ENCODE data around the gene ST8SIA1.

ST8SIA1 gene

DNA sequence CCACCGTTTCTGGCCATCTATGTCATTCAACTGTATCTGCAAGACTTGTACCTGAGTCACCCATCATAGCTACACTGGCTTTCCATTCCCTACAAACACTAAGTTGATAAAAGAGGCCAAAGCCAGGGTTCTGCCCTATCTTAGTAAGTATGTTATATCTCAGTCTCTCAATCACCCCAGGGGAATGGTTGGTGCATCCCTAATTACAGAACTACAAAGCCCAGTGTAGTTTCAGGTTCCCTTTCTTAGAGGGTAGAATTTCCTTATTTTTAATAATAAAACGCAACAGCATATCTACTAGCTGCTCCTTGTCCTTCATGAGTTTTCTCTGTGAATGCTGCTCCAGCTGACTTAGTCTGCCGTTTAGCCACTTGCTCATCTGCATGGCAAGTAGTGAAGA, 57.6 kb downstream of the ST8SIA1 start:
- no peak for DNase-seq

DNA sequence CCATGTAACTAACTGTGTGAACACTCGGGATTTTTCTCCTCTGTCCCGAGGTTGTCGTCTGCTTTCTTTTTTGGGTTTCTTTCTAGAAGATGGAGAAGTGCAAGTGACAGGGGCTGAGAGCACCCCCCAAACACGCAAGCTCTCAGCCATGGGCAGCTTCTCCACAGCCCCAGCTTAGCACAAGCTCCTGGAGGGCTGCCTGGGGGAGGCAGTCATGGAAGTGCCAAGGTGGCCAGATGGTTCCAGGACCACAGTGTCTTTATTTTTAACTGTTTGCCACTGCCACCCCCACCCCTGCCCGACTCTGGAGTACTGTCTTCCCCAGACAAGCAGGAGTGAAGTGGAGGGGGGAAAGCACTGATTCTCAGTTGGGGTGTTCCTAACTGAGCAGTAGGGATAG, 58.2 kb downstream of the ST8SIA1 start:
- DNase-seq: no peak

DNA sequence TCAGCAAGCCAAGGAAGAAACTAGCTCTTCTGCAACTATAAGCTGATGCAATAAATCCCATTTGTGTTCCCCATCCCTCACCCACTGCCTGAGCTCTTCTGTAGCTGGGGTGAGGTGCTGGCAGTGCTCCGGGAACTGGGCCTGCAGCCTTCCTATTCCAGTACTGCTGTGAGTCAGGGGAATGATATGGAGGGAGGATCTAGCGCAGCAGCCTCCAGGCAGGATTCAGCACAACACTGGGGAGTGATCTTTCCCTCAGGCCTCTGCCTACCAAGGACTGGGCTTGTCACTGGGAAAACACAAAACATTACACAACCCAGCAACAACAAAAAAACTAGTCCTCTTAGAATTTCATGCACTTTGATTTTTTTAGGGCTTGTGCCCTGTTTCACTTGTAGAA, 58.7 kb downstream of the ST8SIA1 start:
- DNase-seq: no peak

DNA sequence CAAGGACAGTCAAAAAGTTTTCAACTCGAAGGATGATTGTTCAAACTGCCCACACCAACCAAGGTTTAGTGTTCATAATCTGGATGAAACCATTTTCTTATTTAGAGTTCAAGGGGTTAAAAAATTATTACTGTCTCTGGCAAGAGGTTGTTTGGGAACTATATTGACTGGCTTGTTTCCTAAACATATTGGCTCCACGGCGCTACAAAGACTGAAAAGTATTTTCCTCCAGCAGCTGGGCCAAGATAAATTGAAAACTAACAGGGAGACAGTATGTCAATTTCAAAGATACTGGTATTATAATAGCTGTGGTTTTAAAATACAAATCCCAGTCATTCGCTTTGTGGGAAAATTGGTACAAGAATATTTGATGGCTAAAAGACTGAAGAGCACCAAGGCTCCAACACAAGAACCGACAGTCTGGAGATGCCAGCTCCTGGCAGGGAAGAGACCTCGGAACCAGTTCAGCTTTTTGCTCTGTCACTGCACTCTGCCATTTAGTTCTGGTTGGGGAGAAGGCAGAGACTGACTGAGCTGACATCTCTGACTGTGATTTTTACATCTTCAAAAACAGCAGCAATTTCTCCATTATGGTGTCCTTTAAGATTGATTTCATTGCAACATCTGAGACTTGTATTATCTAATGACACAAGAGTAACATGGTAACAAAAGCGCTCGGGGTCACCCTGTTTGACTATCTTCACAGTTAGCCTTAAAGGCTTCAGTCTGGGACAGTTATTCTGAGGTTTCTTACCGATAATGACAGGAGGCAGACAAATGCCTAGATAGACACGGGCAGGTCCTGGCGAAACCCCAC, 62.0 kb downstream of the ST8SIA1 start:
- DNase-seq: no peak

DNA sequence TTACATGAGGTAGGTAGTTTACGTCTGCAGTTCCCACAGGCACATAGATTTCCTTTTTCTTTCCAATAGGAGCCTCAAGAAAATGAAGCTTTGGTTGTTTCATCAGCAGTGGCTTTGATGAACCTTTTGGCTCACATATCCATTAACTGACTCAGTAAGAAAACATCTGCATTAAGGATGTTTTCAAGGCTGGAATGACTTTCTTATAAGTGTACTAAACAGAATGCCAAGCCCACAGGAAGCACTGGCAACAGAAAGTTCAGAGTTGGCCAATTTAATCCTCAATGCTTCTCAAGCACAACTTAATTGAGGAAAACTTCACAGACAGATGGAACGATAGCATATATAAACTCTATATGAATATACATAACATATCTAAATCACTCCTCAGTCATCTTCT, 63.5 kb downstream of the ST8SIA1 start:
- DNase-seq: no peak

DNA sequence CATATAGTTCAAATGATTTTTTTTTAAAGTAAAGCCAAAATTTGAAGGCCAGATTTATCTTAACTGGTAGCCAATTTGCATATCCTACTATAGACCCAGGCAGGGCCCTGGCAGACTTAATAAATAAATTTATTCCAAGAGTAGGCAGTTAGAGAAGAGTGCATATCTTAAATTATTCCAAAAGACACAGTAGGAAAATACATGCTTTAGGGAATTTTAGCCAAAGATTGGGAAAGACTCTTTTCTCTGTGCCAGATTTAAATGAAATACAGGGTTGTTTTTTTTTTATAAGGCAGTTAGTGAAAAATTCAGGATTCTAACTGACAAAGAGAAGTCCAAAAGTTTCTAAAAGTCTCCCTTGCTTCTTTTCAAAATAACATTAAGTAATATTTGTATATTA, 65.5 kb downstream of the ST8SIA1 start:
- no peak for DNase-seq

DNA sequence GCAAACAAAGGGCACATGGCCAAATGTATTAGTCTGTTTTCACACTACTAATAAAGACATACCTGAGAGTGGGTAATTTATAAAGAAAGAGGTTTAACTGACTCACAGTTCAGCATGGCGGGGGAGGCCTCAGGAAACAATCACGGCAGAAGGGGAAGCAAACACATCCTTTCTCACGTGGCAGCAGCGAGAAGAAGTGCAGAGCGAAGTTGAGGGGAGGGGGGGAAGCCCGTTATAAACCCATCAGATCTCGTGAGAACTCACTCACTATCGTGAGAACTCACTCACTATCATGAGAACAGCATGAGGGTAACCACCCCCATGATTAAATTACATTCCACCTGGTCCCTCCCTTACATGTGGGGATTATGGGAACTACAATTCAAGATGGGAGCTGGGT, 66.1 kb downstream of the ST8SIA1 start:
- DNase-seq: no peak

DNA sequence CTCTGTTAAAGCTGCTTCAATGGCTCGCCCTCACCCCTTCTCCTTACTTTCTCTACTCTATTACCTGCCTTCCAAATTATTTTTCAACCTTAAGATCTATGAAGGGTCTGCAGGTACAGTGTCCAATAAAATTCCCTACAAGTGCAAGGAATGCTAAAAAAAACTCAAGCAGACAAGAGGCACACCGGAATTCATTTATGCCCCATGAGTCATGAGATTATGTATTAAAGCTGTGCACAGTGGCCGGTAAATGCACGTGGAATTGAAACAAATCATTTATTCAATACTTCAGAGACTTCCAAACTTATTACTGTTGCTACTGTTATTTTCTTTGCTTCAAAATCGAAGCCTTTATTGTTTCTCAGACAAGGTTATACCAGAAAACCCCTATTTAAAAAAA, 68.4 kb downstream of the ST8SIA1 start:
- no peak for DNase-seq

DNA sequence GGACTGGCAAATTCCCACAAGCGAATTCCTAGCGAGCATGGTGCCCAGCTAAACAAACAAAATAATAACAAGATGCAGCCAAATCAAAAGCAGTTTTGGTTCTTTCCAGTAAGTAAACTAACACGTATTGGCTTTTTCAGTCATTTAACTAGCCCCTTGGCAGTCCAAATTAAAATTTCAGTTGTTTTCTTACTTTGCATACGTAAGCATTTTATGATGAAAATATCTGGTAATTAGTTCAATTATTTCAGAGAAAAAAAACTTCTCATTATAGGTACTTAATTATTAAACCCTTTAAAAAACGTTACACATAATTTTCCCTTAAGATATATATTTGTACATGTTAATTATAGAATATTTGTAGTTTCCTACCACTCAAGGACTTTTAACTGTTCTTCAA, 70.1 kb downstream of the ST8SIA1 start:
- DNase-seq: no peak

DNA sequence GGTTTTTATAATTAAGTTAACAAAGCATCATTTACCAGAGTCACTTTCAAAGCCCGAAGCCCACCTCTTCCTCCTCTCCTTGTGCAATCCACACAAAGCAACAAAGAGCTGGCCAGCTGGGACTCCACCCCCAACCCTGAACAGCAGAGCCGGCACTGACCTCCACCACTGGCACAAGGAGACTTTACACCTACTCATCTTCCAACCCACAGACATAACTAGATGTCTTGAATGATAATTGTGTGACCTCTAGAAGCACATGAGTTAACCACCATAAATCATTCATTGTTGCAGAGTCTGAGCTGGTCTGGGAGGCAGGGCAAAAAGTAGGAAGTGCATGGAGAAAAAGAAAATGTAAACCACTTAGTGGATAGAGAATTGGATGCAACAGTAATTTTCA, 72.2 kb downstream of the ST8SIA1 start:
- no peak for DNase-seq

DNA sequence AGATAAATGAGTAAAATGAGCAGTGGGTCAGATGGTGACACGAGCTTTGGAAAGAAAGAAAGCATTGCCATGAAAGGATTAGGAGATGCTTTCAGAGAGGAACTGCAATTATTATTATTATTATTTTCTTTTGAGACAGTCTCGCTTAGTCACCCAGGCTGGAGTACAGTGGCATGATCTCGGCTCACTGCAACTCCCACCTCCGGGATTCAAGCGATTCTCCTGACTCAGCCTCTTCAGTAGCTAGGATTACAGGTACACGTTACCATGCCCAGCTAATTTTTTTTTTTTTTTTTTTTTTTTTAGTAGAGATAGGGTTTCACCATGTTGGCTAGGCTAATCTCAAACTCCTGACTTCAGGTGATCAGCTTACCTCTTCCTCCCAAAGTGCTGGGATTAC, 77.4 kb downstream of the ST8SIA1 start:
- no peak for DNase-seq

DNA sequence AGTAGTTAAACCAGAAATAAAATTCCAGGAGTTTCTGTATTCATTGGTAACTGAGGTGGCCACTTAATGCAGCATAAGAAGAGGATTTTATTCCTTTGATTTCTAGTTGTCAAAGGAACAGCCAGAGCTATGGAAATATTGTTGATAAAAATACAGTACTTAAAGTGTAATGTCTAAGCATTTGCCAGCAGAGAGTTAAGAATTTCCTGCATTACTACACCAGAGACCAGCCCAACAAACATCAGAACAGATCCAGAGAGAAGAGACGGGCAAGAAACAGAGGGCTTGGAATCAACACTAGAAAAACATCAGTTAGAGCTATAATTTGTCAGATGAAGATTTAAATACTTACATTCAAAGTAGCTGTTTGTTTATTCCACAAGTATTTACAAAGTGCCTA, 77.9 kb downstream of the ST8SIA1 start:
- no peak for DNase-seq

DNA sequence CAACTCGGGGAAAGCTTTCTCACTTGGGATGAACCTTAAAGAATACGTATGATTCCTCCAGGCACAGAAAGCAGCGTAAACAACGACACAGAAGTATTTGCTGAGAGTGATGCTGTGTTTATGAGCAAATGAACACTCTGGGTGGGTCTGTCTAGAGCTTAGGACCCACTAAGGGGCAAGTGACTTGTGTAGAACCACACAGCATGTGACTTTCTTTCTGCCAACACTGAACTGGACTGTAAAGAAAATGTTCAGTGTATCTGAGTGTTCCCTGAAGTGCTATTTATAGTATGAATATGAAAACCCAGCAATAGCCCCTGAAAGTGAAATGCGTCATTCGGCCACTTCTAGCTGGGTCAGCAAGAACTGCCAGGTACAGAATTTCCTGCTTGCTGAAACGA, 78.5 kb downstream of the ST8SIA1 start:
- DNase-seq: no peak

DNA sequence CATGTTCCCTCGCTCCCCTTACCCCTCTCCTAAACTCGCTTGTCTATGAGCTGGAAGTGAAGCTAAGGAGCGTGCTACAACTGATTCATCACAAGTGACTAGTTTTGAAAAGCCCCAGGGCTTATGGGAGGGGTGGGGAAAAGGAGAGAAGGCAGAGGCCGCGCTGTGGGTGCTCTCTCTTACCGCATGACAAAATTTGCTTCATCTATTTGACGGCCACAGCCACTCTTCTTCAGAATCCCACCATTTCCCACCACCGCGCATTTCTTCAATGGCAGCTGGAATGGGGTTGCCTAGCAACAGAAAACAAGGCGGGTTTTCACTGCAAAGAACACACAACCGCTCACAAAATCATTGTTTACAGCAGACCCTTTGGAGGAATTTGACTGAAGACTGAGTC, 79.4 kb downstream of the ST8SIA1 start:
- DNase-seq: no peak

DNA sequence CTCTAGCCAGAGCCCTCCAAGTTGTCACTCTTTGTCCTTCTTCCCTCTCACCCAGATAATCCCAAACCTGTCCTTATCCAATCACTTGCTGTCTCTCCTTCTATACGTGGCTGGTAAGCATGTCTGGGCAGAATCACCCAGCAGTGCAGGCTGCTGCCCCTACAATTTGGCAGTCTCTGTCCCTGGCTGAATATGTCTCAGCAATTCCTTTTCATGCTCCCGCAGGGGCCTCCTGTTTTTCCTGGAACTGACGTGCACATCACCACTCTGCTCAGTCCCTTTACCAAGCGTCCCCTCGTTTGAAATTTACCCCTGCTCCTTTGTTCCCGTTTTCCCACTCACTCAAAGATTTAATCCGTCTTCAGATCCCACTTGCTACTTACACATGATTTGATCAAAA, 80.0 kb downstream of the ST8SIA1 start:
- no peak for DNase-seq

DNA sequence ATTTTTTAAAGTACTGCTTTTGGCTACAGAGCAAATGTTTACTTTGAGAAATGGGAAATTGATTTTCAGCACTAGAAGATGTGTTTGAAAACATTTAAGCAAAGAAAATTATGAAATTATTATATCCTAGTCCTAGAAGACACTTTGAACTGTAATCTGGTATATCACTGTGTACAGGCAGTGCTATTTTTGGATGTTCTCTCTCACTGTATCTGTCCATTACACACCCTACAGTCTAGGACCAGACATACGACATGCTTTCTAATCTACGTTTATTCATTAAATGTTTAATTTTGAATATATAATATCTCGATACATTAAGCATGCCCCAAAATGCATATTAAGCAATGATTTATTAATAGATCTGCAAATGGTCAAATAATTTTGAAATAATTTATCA, 82.5 kb downstream of the ST8SIA1 start:
- DNase-seq: no peak

DNA sequence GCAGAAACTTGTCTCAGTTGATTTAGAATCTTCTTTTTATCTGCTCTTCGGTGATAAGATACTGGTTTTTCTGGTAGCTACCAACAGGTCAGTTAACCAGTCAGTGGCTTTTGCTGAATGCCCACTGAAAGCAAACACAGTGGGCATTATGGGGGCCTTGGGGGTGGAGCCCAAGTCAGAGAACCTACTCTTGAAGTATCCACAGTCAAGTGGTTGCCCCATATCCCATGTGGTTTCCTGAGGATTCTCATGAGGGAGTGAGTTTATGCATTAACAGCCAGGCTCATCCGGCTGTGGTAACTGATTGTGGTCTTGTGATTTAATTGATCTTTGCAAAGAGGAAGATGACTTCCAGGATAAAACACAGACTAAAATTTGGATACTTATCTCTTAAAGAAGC, 83.7 kb downstream of the ST8SIA1 start:
- DNase-seq: no peak

DNA sequence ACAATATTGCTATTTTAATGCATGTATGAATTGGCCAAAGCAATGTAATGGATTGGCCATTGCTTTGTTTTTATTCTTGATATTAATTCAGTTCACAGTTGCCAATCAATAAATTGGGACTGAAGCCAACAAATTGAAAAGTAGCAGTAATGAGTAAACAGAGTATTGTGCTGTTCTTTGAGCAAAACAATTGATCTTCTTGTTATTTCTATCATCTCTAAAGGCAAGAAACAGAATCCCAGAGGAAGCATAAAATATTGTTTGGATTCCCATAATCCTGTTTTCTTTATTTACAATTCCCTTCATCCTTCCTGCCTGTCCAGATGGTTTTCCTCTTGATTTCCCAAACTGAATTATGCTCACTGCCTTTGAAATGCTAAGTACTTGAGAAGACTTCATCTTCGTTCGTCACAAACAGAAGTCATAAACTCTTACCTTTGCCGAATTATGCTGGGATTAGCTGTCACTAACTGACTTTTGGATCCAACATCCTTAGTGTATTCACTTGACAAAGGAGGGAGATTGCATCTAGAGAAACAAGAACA, 85.9 kb downstream of the ST8SIA1 start:
- no peak for DNase-seq

DNA sequence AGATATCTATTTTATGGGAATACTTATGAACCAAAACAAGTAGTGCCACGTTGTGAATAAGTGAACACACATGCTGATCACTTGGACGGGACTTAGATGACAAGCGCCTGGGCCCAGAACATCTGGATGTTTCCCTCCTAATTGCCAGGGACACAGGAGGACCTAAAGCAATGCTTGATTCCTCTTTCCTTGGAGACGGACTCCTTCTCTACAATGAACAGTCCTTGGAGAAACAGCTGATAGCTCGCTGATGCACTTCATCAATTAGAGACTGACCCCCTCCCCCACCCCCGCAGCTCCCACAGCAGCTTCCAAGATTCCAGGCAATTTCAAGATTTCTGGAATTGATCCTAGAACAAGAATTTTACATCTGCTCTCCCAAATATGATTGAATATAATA, 86.4 kb downstream of the ST8SIA1 start:
- DNase-seq: no peak

DNA sequence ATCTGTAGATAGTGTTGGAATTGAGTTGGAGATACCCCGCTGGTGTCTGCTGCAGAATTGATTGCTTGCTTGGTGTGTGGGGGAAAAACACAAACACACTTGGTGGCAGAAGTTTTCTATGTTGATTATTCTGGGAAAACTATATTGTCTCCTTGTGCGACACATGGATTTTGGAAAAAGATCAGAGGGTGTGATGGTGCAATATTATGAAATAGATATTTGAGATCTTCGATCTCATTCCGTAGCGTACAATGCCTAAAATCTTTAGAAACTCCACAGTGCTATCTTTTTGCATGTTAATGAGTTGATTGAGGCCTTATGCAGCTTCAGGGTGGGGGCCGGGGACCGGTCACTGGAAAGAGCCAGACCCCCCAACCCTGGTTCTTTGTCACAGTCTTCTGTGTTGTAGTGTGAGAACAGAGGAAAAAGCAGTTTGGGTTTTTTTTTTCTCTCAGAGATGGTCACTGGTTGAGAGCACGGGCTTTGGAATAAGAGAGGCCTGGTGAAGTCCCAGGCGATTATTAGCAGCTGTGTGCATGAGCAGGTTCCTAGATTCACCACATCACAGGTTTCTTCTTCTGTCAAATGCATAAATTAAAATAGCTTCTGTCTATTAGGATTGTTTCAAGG, 88.2 kb downstream of the ST8SIA1 start:
- DNase-seq: no peak

DNA sequence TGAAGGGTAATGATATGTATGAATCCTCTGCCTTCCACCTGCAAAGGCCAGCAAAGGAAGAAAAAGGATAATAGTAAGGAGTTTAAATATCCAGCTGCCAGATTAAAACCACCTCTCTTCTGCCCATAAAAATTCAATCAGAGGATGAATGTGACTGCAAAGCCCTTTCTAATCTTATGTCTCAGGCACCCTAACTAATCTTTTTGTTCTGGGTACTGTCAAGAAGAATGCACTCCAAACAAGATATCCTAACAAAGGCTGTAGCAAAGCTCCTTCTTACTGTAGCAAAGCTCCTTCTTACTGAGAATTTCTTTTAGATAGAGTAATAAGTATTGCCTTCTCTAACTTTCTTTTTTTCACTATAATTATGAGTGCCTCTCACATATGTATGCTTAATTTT, 91.8 kb downstream of the ST8SIA1 start:
- DNase-seq: no peak

DNA sequence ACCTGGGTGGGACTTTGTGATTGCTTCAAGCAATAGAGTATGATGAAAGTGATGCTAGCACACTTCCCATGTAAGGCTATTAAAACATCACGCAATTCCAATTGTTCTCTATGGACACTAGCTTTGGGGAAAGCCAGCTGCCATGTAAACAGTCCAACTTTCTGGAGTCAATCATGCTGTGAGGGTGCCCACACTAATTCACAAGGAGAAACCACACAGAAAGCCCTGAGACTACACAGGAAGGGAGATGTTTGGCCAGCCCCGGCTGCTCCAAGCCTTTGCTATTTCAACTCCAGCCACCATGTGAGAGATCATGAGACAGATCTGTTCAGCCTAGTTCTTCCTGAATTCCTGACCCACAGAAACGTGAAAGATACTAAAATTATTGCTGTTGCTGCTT, 96.3 kb downstream of the ST8SIA1 start:
- DNase-seq: no peak

DNA sequence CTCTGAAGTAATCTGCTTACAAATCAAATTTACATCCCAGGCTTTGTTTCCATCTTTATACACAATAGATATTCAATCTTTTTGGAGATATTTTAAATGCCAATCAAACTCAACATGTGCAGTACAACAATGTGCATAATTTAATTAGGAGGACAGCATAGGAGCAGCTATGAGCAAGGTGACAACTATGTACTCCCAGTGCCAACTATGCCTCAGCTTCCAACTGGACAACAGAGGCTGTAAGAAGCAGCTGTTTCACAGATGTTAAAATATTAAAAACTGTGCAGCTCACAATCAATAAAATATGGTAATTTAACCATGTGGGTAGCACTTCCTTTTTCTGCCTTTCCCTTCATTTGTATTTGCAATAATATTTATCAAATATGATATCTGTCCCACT, 99.9 kb downstream of the ST8SIA1 start:
- DNase-seq: no peak

DNA sequence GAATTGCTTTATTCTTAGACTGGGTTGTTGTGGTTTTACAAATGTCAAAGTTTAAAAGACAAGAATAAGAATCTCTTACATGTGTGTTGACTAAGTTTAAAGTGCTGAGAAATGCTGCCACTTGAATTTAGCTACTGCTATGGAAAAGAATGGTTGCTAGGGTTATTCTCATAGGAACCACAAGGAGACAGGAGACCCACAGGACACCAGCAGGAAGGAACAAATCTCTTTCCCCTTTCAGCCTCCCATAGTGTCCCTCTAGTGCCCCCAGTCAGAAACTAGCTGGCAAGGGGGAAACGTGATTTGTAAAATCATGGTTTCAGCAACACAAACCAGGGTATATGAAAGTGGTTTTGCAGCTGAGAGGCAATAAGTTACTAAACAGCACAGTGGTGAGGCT, 102.7 kb downstream of the ST8SIA1 start:
- DNase-seq: no peak

DNA sequence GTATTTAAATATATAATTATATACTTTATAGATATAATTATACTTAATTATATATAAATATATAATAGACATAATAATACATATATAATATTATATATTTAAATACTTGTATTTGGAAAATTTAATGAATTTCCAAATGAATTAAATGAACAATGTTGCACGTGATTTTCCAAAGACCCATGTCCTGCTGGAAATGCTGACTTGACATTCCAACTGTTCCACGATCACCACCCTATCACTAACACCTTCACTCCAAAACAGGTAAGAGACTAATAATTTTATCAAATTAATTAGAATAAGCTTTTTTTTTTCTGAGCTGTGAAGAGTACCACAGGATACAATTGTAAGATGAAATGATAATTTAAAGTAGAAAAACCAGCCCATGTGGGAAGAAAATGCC, 103.4 kb downstream of the ST8SIA1 start:
- no peak for DNase-seq

Data from NCI-H1930 (cell line).